ENCODE data around the gene SLC35E1. TPM values are rescaled to one million over a fixed set of nuclear protein-coding genes. Genes with fewer than 3 reads are reported as not detected.

The SLC35E1 gene
- total RNA-seq, 4 donors from 2014 or later = 30.6 to 38.1 (median 34.6) TPM

GRCh38 chr19:16590876-16591802, 18.9 kb upstream of the SLC35E1 start:
- no peak for TF ChIP-seq CTCF (IDR thresholded peaks at IDR 0.05; ENCODE audit: low read depth)

- no peak for TF ChIP-seq CTCF (IDR thresholded peaks at IDR 0.05; ENCODE audit: low read depth)
These were observed 17.7 kb upstream of the SLC35E1 start for GRCh38 chr19:16589917-16590316.

GRCh38 chr19:16588824-16589577, 16.8 kb upstream of the SLC35E1 start:
- TF ChIP-seq CTCF (IDR thresholded peaks at IDR 0.05; ENCODE audit: low read depth) = no peak

GRCh38 chr19:16587833-16588823, 15.9 kb upstream of the SLC35E1 start:
- no peak for TF ChIP-seq CTCF (IDR thresholded peaks at IDR 0.05; ENCODE audit: low read depth)

GRCh38 chr19:16586991-16587832, 15.0 kb upstream of the SLC35E1 start:
- TF ChIP-seq CTCF (IDR thresholded peaks at IDR 0.05; ENCODE audit: low read depth) = no peak

GRCh38 chr19:16586477-16586871, 14.3 kb upstream of the SLC35E1 start:
- TF ChIP-seq CTCF (IDR thresholded peaks at IDR 0.05; ENCODE audit: low read depth) = no peak

Measured in subcutaneous adipose tissue (tissue), 4 donors.